ENCODE results near the gene SETBP1. TPM values are rescaled to one million over a fixed set of nuclear protein-coding genes. Genes with fewer than 3 reads are reported as not detected.

SETBP1 gene
- 10 to 100 TPM; 30.6 to 51.3 (median 32.5) TPM for polyA plus RNA-seq (ENCODE audit: insufficient read length in 4 of 4)

DNA sequence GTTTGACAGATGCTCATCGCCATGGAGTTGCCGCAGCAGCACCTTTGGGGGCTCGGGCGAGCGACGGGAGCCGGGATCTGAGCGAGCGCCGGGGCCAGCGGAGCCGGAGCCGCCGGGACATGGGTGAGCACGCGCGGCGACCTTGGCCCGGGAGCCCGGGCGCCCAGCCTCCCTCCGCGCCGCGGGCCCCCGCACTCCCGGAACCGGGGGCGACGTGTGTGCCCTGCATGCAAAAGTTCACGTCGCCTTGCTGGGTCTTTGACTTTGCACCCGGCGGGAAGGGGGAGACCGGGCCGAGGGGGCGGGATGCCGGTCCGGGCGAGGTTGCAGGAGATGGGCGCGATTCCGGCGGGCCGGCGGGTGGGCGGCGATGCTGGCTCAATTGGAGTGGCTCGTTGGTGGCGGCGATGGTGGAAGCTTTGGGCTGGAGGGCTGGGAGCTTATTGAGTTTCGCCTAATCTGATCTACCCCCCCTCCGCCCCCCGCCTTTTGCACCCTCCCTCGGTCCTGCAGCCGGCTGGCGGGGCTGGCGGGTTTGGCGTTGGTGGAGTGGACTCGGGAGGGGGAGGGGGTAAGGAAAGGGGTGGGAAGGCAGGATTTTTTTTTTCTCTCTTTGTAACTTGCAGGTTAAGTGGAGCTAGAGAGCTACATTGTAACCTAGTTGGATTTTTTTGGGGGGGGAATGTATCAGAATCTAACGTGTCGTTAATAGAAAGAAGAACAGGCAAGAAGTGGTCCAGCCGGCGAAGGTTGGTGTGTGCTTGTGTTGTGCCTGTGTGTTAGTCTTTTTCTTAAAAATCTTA is at the start of gene SETBP1:
SETBP1 (plus strand) TSS at position 616 of the 803 bp plus-strand sequence. CDS start 20,459 bp downstream, outside the sequence.
- DNase-seq (ENCODE audit: low read depth in 4 of 4, low spot score in 3 of 4), result peak in 2 of 4 donors; percentile 63 to 76

GRCh38 chr18:44632469-44633145 is 48.1 kb upstream of the SETBP1 start:
- no peak for DNase-seq (ENCODE audit: low read depth in 4 of 4, low spot score in 3 of 4)

DNA sequence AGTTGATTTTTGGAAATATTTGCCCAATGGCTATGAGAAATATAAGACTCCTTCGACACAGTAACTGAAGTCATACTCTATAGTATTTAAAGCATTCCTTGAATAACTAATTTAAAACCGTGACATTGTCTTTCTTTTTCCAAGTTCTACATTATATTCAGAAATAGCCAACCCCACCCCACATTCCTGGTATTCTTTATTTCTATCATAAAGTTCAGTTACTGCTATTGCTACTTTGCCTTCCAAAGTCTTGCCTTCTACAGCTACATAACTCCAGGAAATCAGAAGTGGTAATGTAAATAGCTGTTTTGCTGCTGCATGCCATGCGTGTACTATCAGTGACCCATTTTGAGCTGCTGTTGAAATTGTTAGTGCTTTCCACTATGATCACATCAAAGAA is 45.1 kb upstream of the SETBP1 start:
- no peak for DNase-seq (ENCODE audit: low read depth in 4 of 4, low spot score in 3 of 4)

DNA sequence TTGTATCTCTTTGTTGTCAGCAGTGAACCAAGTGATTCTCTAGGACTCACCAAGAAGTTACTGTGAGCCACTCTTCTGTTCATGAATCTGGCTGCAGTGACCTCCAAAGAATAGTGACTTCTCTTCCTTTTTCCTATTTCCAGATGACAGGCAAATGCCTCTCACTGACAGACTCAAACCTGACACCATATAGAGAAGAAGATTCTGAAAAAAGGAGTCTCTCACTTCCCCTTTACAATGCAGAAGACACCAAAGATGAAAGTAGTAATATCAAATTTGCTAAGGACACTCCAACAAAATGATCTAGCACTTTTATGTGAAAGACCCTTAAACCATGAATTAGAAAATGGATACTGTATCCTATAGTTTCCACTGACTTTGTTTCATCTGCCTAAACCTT is 44.4 kb upstream of the SETBP1 start:
- DNase-seq (ENCODE audit: low read depth in 4 of 4, low spot score in 3 of 4), result no peak

- no peak for DNase-seq (ENCODE audit: low read depth in 4 of 4, low spot score in 3 of 4)
Observed at GRCh38 chr18:44637210-44638033, 43.3 kb upstream of the SETBP1 start.

DNA sequence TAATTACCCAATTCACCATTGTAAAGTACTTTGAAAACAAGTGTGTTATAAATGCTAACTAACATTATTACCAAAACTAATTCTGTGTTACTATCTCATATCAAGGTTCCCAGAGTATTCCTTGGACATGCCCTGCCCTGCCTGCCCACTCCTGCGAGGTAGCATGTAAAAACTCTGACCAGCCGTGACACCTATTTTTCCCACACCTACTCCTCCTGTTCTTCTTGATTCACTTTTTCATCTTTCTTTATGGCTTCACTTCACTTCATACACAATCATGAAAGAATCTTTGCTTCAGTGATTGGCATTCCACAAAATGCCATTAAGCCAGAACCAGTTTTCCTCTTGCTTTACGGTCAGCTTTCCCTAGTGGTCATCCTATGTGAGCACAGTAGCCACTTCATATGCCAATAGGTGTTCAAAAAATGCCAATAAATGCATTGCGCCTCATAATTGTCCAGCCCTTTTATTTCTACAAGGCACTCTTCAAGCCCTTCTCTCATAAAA is 42.6 kb upstream of the SETBP1 start:
- DNase-seq (ENCODE audit: low read depth in 4 of 4, low spot score in 3 of 4), result no peak

- no peak for DNase-seq (ENCODE audit: low read depth in 4 of 4, low spot score in 3 of 4)
Observed at GRCh38 chr18:44638811-44639210, 41.9 kb upstream of the SETBP1 start.

DNA sequence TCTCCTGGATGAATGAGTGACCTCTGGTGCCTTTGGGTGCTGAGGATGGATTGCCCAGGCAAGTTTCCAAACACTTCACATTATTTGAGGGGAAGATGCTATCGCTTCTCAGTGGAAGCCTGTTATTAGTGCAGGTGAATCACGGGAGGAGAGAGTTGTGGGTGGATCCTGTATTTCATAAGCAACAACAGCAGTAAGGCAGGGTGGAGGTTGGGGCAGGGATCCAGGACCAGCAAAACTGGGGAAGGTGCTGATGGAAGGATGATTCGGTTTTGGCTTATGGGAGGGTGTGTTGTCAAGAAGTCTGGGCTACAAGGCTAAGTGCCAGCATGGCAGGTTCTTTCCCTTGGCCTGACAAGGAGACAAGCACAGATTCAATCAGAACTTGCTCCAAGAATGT is 37.7 kb upstream of the SETBP1 start:
- DNase-seq (ENCODE audit: low read depth in 4 of 4, low spot score in 3 of 4), result no peak

DNA sequence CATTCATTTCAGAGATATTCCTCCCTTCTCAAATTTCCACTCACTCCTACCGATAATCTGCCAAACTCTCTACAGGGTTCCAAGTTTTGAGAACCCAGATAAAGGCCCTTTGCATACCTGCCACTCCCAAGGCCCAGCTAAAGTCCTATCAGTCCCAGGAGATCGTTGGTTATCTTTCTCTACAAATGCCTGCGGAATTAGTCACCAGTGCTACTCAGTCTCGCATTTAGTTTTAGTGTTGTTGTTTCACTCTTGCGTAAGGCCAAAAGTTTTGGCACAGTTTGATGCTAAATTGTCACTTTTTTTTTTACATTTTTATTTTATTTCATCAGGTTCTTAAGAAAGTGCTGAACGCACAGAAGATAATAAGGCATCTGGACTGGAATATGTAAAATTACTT is 29.2 kb upstream of the SETBP1 start:
- no peak for DNase-seq (ENCODE audit: low read depth in 4 of 4, low spot score in 3 of 4)

- no peak for DNase-seq (ENCODE audit: low read depth in 4 of 4, low spot score in 3 of 4)
Observed at GRCh38 chr18:44651918-44652572, 28.6 kb upstream of the SETBP1 start.

- no peak for DNase-seq (ENCODE audit: low read depth in 4 of 4, low spot score in 3 of 4)
Observed at GRCh38 chr18:44652722-44653121, 28.0 kb upstream of the SETBP1 start.

- DNase-seq (ENCODE audit: low read depth in 4 of 4, low spot score in 3 of 4), result no peak
Observed at GRCh38 chr18:44654573-44654972, 26.1 kb upstream of the SETBP1 start.

DNA sequence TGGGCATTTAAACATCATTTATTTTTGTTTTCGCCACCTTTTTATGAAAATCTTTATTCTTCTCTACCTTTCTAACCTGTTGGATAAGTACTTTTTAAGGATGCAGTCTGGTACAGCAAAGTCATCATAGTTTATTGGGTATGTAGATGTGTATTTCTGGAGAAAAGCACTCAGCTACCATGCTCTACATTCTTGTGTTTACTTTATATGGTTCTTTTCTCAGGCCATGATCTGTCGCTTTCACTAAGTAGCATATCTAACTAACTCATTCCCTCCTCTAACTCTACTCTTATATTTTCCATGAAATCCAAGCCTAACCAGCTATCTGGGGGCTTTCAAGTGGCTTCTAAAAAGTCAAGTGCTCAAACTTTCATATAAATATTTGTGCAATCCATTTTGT is 25.3 kb upstream of the SETBP1 start:
- no peak for DNase-seq (ENCODE audit: low read depth in 4 of 4, low spot score in 3 of 4)

DNA sequence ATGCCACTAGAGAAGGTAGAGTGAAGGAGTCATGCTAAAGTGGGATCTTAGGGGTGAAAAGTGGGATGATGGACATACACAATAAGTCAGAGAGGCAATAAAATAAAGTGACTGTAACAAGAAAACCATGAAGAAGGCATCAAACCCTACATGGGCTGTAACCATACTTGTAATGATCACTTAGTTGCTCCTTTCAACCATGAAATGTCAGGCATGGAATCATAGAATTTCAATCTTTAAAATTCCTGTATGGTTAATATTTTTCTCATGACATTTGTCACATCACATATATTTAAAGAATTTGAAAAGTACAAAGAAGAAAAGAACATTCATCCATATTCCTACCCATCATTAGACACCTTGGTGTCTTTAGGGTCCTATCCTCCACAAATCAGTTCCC is 20.9 kb upstream of the SETBP1 start:
- DNase-seq (ENCODE audit: low read depth in 4 of 4, low spot score in 3 of 4), result no peak

DNA sequence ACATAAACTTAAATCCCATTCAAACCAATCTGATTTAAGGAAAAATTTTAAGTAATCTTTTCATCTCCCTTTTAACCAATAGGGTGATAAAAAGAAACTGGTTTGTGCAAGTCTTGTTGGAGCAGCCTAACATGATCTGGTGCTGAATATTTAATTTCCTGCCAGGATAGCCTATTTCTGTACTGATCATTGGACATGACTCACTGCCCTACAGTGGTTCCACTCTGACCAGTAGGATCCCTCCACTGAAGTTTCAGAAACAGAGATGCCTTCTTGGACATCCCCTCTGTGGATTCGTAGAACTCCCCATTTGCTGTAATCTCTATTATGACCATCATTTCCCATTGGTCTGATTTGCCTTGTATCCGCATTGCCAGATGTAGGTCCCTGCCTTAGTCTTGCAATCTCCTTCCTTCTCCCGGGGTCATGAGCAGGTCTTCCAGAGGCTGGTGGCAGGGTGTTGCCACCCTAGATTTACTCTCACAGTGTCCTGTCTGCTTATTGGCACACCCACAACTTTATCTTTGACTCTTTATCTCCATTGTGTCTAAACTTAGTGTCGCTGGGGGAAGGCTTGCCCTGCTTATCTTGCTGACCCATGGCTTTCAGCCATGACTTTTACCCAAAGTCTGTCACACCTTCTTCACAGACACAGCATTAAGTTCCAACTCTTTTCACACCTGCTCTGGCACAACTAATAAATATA is 12.3 kb upstream of the SETBP1 start:
- no peak for DNase-seq (ENCODE audit: low read depth in 4 of 4, low spot score in 3 of 4)

- DNase-seq (ENCODE audit: low read depth in 4 of 4, low spot score in 3 of 4), result no peak
Observed at GRCh38 chr18:44671914-44672313, 8.8 kb upstream of the SETBP1 start.

- no peak for DNase-seq (ENCODE audit: low read depth in 4 of 4, low spot score in 3 of 4)
Observed at GRCh38 chr18:44672506-44672905, 8.2 kb upstream of the SETBP1 start.

GRCh38 chr18:44673256-44673880 is 7.3 kb upstream of the SETBP1 start:
- no peak for DNase-seq (ENCODE audit: low read depth in 4 of 4, low spot score in 3 of 4)

GRCh38 chr18:44677933-44678332 is 2.8 kb upstream of the SETBP1 start:
- DNase-seq (ENCODE audit: low read depth in 4 of 4, low spot score in 3 of 4), result no peak

DNA sequence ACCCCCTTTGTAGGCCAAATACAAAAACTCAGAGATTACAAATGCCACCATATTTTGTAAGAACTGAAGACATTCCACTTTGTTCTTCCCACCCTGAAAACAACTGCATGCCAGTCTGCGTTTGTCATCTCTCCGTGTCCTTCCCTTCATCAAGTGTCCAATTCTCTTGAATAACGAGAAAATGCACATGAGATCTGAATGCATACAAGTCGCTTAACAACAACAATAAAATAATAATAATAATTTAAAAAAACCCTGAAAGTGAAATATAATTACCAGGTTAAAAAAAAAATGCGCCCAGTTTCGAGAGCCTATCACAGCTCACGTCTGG is 2.0 kb upstream of the SETBP1 start:
- no peak for DNase-seq (ENCODE audit: low read depth in 4 of 4, low spot score in 3 of 4)

Measured in left renal pelvis (tissue), 4 donors.